Dermis microvascular lymphatic vessel endothelial cell (primary cell): Measurements from ENCODE around the gene PRAC1. TPM values are rescaled to one million over a fixed set of nuclear protein-coding genes. Genes with fewer than 3 reads are reported as not detected.
"Not testable (repeated sequence)": the region's sequence is repeated elsewhere in the genome, so short reads cannot be mapped to it uniquely, and the experiment has no call there.

Experiments used
- DNase-seq, 2 donors: peaks; one replicate each; pipeline versions ENCODE4 v3.0.0 to v3.0.0-alpha.2; 2010; ENCODE audit warnings: low read depth in 2 of 2
- total RNA-seq: library from RNA; depleted of rRNA; stranded (reverse); fragments of >200 nt; gene quantifications from 2 replicates; pipeline ENCODE4 v1.2.1, GENCODE V29; 2014

The PRAC1 gene
- total RNA-seq, 1 donor from 2014 or later = not detected

DNA sequence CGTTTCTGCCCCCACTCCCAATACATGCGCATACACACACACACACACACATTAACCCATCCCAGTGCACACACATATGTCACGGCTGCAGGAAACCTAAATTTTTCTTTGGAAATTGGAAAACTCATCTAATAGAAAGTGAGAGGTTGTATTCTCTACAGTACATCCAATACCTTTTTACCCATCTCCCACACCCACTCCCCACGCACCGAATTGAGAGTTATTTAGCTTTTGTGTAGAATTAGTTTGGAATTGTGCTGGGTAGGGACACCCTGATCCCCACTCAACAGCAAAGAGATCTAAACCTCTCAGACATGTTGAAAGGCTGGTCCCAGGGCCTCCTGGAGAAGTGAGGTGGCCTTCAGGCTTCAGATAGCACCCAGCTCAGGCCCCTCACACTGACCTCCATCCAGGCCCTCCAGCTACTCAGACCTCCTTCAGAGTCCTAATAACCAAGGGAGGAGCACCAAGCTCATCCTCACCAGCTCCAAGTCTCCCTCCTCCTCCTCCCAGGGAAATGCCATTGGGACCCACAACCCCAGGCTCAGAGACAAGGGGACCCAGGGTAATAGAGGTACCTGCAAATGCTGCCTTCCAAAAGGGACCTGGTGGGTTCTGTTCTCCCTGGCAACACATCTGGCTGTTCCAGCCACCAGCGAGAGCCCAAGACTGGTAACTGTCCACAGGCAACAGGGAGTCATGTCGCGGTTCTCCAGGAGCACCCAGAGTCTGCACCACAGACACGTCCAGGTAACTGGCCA lies 5.3 kb upstream of the PRAC1 start:
- DNase-seq = no peak

DNA sequence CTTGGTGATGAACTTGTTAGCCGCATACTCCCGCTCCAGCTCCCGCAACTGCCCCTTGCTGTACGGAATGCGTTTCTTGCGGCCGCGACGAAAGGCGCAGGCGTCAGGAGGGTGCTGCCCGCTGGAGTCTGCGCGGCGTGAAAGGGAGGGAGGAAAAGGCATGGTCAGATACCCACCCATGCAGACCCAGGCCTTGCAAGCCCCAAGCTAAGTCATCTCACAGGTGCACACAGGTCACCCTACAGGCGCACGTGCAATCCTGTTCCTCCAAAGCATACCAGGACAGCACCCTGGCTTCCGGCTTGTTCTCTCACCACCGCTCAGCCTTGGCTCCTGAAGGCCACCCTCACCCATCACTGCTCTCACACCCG lies 4.6 kb upstream of the PRAC1 start:
- DNase-seq = no peak

DNA sequence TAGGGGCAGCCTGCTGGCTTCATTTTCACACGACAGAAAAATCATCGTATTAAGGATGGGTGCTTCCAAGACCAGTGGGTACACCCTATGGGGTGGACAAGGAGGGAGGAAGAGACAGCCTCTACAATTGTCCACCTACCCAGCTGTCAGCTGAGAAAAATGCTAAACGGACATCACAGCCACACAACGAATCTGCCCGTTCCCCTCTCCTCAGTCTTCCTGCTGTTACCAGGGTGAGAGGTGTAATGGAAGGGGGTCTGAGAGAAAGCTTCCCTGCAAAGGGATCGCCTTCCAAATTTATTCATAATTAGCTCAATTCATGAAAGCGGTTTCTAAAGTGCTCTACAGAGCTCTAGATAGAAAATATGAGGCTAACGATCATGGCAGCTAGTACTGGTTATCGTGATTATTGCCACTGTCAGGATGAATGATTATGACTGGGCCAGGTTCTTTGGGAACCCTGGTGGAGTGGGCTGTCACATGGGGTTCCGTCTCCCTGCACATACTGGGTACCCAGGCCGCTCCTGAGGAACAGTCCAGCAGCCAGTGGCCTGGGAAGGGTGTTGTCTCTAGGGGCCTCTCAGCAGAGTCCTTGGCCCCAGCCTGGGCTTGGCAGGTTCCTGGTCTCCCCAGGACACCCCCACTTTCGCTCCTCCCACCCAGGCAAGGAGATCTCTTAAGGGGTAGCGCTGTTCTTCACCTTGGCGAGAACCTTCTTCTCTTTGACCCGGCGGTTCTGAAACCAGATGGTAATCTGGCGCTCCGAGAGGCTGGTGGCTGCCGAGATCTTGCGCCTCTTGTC lies 4.0 kb upstream of the PRAC1 start:
- no peak for DNase-seq

DNA sequence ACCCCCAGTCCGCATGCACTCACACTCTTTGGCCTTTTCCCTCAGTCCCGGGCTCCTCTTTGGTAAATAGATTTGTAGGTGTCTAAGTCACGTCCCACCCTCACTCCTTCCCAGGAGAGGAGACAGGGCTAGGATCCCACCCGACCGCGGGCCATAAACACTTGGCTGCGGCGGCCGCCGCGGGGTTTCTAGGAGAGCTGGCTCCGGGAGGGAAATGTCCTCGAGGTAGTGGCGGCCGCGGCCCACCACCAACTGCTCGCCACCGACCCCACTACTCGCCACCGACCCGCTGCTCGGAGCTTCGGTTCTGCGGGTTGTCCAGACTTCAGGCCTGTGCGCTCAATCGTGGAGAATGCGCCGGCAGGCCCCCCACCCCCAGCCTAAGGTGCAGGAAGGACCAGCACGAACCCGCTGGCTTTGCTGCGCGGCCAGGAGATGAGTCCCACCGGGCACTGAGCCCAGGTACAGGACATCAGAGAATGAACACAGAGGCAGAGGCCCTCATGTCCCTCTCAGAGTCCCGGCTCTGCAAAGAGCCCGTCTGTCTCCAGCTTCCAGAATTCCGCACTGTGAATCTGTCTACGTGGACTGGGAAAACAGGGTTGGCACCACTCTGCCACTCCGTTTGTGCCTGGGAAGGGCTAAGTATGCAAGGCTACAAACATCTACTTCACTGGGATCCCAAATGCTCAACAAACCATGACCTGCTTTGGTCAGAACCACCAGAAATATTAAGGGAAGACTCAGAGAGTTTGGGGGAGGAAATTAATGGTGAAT lies 3.2 kb upstream of the PRAC1 start:
- DNase-seq = no peak

DNA sequence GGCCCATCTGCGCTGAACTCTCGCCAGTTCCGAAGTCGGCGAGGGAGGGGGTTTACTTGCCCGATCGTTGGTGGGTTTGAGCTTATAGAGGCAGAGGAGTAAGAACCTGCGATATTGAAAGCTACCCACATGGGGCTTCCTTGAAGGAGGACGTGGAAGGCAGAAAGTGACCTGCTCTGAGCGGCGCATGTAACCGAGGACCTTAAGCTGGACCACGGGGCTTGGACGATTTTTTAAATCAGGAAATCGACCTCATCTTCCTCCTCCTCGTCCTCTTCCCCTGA lies 2.6 kb upstream of the PRAC1 start:
- no peak for DNase-seq

GRCh38 chr17:48724251-48725003 lies 2.1 kb upstream of the PRAC1 start:
- peak; percentile 47 to 78 for DNase-seq

DNA sequence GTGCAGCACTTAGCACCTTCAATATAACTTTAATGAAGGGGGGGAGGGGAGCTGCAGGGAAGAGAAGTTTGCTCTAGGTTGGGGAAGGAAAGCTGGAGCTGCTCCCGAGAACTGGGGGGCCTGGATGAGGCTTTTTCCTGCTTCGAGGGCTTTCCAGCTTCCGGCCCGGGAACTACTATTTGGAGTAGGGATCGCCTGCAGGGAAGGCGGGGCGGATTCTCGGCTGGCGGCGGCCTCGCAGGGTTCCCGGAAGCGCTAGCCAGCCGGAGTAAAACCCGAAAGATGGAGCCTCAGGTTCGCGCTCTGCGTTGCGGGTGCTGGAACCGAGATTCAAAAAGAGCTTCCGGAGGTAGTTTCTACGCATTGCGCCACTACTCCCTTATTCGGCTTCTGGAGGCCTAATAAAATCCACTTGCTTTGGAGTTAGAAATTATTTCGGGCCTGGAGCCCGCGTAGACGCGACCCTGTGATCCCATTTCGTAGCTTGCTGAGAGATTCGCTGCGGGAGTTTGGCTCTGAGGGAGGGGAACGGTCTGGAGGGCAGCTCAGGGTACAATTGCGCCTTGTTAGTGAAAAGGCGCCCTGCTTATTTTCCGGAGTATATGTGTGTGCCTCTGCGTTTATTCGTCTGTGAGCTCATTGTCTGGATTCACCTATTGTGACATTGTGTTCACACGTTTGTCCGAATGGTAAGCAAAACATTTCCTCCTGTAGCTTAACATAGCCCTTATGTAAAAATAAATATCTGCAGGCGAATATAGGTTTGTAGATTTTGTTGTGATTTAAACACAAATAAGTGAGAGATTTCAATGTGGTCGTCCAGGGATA lies 1.3 kb upstream of the PRAC1 start:
- no peak for DNase-seq

DNA sequence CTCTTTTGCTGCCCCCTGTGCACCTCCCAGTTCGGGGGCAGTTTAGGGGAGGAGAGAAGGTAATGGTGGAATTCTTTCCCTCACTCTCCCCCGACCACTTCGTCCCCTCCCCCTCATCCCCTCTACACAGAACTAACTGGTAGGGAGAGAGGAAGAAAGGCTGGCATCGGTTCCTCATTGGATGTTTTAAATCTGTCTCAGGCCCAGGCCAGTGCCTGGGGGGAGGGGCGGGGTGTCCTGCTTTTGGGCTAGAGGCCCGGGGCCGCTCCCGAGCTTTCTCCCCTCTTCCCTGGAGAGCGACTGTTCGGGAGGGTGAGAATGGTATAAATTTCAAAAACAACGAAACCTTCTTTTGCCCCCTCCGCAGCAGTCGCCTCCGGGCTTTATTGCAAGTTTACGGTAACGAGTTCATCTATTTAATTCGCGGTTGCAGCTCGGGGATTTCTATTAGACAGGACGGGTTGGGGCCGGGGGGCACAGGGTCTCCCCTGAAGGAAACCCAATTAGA lies 651 bp upstream of the PRAC1 start, which contains the start of gene PRAC2:
TSS of gene PRAC2 (plus strand) at position 271 of the 508 bp plus-strand sequence. CDS start 1,226 bp downstream, outside the sequence.
- no peak for DNase-seq

- no peak for DNase-seq
Observed at GRCh38 chr17:48721009-48721402, 1.3 kb downstream of the PRAC1 start.

DNA sequence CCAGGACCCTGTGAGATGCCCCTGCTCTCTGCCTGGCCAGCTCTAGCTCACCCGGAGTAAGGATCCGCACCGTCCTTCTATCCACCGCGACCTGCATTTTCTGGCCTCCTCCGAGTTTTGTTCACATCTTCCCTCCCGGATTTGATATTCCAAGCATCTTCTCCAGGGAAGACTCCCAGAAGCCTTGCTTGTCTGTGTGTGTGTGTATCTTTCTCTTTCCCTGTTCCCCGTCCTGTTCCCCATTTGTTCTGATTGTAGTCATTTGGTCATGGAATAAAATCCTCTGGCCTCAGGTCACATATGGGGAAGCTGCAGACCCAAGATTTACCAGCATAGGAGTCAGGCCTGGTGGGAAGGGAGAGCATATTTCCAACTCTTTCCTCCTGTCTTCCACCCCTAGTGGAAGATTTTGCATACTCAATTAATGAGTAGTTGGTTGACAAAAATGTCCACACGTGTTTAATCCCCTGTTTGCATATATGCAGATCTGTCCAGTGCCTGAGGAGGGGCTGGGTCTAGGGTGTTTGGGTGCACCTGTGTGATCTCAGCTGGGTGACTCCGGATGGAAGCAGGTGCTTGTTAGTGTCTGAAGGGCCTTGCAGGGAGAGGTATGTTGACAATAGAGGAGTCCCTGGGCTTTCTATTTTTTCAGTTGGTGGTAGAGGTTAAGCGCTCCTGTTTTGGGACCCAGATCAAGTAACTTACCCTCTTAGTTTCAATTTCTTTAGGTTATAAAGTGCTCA lies 1.9 kb downstream of the PRAC1 start:
- no peak for DNase-seq

GRCh38 chr17:48719642-48720265 lies 2.6 kb downstream of the PRAC1 start:
- DNase-seq = no peak

DNA sequence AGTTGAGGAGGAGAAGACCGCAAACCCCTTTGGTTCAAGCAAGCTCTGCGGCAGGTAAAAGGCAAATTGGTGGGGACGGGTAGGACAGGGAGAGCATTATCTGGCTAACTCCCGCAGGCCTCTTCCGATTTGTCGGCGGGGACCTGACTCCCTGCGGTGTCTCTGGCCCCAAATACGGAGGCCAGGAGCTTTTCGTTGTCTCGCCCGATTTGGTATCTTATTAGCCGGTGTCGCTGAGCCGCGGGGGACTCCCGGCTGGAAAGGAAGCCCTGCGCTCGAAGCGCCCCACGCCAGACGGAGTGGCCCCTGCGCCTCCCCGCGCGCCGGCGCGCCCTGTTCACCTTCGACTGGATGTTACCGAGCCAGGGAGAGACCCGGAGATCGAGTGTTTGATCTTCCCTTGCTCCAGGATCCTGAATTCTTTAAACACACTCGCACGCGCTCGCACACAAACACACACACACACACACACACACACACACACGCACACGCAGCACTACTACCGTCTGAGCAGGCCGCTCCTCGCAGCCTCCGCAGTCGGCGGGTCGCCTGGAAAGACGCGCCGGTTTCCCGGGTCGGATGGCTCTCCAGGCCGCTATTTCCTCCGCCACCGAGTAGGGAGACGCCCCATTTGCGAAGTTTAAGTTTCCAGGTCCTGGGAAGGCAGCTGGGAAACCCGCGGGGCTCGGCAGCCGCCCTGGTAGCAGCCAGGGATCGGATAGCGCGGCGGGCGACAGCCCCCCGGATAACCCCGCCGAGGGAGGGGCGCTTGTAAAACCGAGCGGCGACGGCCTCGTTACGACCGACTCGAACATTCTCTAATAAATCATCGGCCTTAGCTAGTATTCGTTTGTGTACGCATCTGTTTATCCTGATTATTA lies 3.3 kb downstream of the PRAC1 start:
- no peak for DNase-seq

DNA sequence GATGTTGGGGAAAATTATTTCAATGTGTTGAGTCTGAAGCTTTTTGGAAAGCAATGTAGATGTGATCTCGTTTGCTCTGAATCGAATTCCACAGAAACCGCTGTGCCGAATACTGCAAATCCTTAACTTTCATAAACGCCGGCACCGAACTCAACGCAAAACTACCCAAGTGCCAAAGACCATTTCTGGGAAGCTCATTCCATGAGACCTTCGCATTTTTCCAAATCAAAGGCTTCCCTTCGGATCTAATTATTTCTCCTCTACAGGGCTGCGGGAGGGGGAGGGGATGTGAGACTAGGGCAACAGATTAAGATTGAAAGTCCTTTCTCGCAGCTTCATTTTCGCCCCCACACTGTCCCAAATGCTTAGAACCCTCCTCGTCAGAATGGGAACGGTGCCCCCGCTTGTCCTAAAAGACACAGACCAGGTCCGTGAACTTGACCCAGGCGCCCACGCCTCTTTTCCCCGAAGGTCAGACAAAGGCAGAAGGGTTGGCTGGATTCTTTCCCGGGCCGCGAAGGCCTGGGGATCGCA lies 4.0 kb downstream of the PRAC1 start:
- DNase-seq = no peak

- no peak for DNase-seq
Observed at GRCh38 chr17:48717367-48718226, 4.7 kb downstream of the PRAC1 start.

GRCh38 chr17:48716549-48716948 lies 5.8 kb downstream of the PRAC1 start:
- DNase-seq = not testable (repeated sequence)

- no peak for DNase-seq
Observed at GRCh38 chr17:48715496-48716399, 6.6 kb downstream of the PRAC1 start.
